Activated CD4-positive, alpha-beta T cell treated with anti-CD3 and anti-CD28 coated beads, Interleukin-2, amount 10 ng/mL, durations not matched to agents 7 days and 5 days (primary cell): Measurements from ENCODE around the gene PCED1A. TPM values are rescaled to one million over a fixed set of nuclear protein-coding genes. Genes with fewer than 3 reads are reported as not detected.

Experiments
- CTCF ChIA-PET: fragments of 350-600 bp; sonication (Branson Sonifier 250); formaldehyde crosslinking; loops from one replicate; lab custom pipeline; 2021; ENCODE audit warnings: antibody characterized with exemption; lab: Charles Lee
- POLR2A ChIA-PET: fragments of 350-600 bp; sonication (Branson Sonifier 250); formaldehyde crosslinking; loops from one replicate; lab custom pipeline; 2021; ENCODE audit warnings: antibody characterized with exemption; lab: Charles Lee
- DNase-seq: peaks from one replicate; pipeline ENCODE4 v3.0.0-alpha.2; 2020
- H3K27ac Mint-ChIP-seq: one replicate; pipeline ENCODE4 v1.8.0; 2021; ENCODE audit warnings: mild to moderate bottlenecking, moderate library complexity, mixed read lengths
- H3K27me3 Mint-ChIP-seq: one replicate; pipeline ENCODE4 v1.8.0; 2021; ENCODE audit warnings: mixed read lengths
- H3K36me3 Mint-ChIP-seq: one replicate; pipeline ENCODE4 v1.8.0; 2021; ENCODE audit warnings: low read depth, mixed read lengths
- H3K4me1 Mint-ChIP-seq: one replicate; pipeline ENCODE4 v1.8.0; 2021; ENCODE audit warnings: mixed read lengths
- H3K4me3 Mint-ChIP-seq: one replicate; pipeline ENCODE4 v1.8.0; 2021; ENCODE audit warnings: mild to moderate bottlenecking, moderate library complexity, mixed read lengths
- H3K9me3 Mint-ChIP-seq: one replicate; pipeline ENCODE4 v1.8.0; 2021; ENCODE audit warnings: mixed read lengths
- total RNA-seq, 2 experiments: library from RNA; stranded (reverse); gene quantifications; one replicate each; pipeline ENCODE4 v1.2.3, GENCODE V29; 2021

The PCED1A gene
- total RNA-seq, 2 experiments from 2014 or later: 22.6 to 23.9 TPM

DNA sequence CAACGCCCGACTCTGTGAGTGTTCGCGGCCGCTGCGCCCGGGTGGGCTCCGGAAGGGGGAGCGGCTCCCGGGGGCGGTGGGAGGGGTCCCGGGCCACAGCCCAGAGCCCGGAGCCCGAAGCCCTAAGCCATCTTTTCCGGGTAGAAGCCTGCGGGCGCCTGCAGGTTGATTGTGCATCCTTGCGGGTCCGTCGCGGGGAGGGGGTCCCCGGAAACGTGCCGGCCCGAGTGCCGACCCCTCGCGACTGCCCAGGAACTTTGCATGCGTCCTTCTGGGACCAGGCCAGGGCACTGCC is 33.2 kb upstream of the PCED1A start:
- Mint-ChIP-seq H3K4me3 (peak overlapping the region; percentile 87), H3K9me3 (no peaks in the 10 kb centered on the region), H3K27ac (peak overlapping the region; percentile 87), H3K36me3 (peaks cover 19% of the 10 kb centered on the region), H3K4me1 (peaks cover 48% of the 10 kb centered on the region), H3K27me3 (no peaks in the 10 kb centered on the region)
- ChIA-PET POLR2A (interaction anchor here (1.0 kb wide), 1 partner anchor 127 kb away, joined by 3 read pairs; no protein-coding TSS in a partner anchor), CTCF (interaction anchor here (0.8 to 3.8 kb wide), 2 partner anchors 12 to 22 kb away, joined by 3 to 15 read pairs; no protein-coding TSS in a partner anchor)
- DNase-seq: peak; percentile 67

DNA sequence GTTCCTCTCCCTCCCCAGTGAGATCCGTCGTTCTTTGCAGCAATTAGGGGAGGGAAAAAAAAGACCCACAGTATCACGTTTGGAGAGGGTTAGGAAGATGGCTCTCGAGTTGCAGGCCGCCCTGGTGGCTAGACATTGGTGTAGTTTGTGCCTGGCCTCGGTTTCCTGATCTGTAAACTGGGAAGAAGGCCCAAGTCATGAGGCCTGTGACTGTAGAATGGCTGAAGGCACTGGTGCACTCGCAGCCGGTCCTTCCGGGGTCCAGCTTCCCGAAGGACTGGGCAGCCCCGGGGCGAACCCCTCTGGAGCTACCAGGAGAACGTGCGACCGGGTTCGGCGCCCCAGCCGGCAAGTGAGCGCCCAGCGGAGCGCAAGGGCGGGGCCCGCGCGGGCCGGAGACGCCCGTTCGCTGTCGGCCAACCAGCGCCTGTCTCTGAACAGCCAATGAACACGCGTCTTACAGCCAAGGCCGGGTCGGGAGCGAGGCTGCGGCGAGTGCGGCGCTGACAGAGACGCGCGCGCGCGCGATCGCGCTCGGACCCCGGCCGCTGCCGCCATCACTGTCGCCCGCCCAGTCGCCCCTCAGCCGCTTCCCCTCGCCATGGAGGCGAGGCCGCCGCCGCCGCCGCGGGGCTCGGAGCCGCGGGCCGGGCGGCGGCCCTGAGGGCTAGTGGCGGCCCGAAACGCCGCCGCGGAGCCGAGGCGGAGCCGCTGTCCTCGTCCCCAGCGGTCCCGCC is 32.7 kb upstream of the PCED1A start, which contains the start of gene PTPRA:
Gene PTPRA, plus strand, starts transcription at position 472 of the 737 bp plus-strand sequence. CDS start 90,797 bp downstream, outside the sequence.
- peak; percentile 94 for DNase-seq

DNA sequence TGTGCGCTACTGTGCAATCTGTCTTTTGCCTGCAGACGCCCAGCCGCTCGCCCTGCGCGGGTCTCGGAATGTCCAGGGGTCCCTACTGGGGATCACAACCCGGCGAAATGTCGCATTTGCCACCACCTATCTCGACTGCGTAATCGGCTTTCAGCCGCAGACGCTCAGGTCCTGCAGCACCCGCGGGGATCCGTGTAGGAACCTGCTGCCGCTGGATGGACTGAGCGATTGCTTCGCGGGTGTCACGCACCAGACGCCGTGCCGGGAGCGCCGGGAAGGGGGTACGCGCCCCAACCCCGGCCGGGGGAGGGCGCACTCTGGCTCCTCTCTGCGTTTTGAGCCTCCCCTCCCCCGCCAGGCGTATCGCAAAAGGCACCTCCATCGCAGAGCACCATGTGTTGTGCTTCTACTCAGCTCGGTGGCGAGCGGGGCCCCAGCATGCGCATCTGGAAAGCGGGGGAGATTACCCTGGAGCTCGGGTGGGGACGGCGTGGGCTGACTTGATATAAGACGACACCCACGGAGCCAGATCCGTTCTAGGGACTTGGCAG is 32.1 kb upstream of the PCED1A start:
- Mint-ChIP-seq H3K27ac (peak overlapping the region; percentile 92), H3K4me1 (peaks cover 53% of the 10 kb centered on the region), H3K36me3 (peaks cover 23% of the 10 kb centered on the region), H3K4me3 (peak overlapping the region; percentile 83), H3K9me3 (no peaks in the 10 kb centered on the region), H3K27me3 (no peaks in the 10 kb centered on the region)
- DNase-seq: peak; percentile 80
- POLR2A ChIA-PET: interaction anchor here (1.0 kb wide), 1 partner anchor 128 kb away, joined by 3 read pairs; no protein-coding TSS in a partner anchor
- CTCF ChIA-PET: interaction anchor here (0.5 to 3.8 kb wide), 5 partner anchors 11 to 91 kb away, joined by 3 to 15 read pairs (median 4); partner anchors contain the start of genes PCED1A and VPS16

More for the DNA sequence above, 32.7 kb upstream of the PCED1A start, which contains the start of gene PTPRA:
- Mint-ChIP-seq H3K4me3 (peak within 1 kb of the TSS; percentile 87), H3K36me3 (peaks cover 19% of the 10 kb centered on the region), H3K27ac (peak within 1 kb of the TSS; percentile 92), H3K27me3 (no peaks in the 10 kb centered on the region), H3K4me1 (peaks cover 48% of the 10 kb centered on the region), H3K9me3 (no peaks in the 10 kb centered on the region)
- ChIA-PET CTCF (interaction anchor here (0.8 to 3.8 kb wide), 2 partner anchors 12 to 21 kb away, joined by 3 to 15 read pairs; no protein-coding TSS in a partner anchor), POLR2A (interaction anchor here (1.0 kb wide), 1 partner anchor 128 kb away, joined by 3 read pairs; no protein-coding TSS in a partner anchor)

DNA sequence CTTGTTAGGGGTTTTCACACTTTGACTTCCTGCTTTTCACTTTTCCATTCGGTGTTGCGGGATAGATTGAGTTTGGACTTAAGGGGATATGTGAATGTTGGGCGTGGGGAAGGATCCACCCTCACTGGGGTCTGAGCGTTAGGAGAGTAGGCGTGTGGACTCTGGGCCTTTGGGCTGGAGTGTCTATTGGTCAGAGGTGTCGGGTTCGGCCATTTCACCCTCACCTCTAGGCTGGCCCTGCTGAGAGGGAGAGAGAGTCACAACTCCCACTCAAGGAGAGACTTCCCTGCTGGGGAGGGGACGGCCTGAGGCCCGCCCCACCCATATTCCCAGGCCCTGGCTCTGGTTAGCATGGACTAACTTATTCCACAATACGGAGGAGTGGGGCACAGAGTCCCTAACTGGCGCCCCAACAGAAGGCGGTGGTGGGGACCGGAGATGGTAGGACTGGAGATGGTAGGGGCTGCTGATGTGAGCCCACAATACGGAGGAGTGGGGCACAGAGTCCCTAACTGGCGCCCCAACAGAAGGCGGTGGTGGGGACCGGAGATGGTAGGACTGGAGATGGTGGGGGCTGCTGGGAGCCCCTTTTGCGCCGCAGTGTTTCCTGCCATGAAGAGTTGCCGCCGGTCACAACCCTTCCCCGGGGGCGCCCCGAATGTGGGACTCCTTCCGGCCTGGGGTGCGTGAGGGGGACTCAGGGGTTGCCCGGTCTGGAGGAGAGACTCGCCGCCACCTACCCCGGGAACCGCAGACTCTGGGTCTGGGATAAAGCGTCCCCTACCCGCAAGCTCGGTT is 31.4 kb upstream of the PCED1A start:
- DNase-seq: no peak
- H3K4me1 Mint-ChIP-seq: peaks cover 57% of the 10 kb centered on the region
- peak overlapping the region; percentile 83 for H3K4me3 Mint-ChIP-seq
- CTCF ChIA-PET: interaction anchor here (0.5 to 3.8 kb wide), 4 partner anchors 10 to 92 kb away, joined by 3 to 15 read pairs (median 4); partner anchors contain the start of genes PCED1A and VPS16
- no peaks in the 10 kb centered on the region for H3K27me3 Mint-ChIP-seq
- peak overlapping the region; percentile 92 for H3K27ac Mint-ChIP-seq
- peaks cover 22% of the 10 kb centered on the region for H3K36me3 Mint-ChIP-seq
- POLR2A ChIA-PET: interaction anchor here (0.6 kb wide), 1 partner anchor 9 kb away, joined by 3 read pairs; no protein-coding TSS in a partner anchor
- H3K9me3 Mint-ChIP-seq: no peaks in the 10 kb centered on the region

DNA sequence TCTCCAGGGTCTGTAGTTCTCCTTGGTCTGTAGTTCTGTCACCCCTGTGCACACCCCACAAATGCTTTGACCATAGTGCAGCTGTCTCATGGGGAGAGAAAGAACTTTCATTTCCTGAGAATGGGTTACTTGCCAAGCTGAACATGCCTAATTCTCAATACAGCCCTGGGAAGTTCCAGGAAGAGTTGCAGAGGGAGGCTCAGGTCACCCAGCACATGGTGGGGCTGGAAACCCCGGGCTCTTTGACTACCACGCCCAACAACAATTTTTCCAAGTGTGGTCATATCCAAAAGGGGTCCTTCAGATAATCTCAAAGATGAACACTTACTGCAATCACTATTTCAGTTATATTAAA is 30.6 kb upstream of the PCED1A start:
- Mint-ChIP-seq H3K9me3 (no peaks in the 10 kb centered on the region), H3K4me1 (peaks cover 50% of the 10 kb centered on the region), H3K27me3 (no peaks in the 10 kb centered on the region), H3K27ac (no peak overlapping the region), H3K4me3 (no peak overlapping the region), H3K36me3 (peaks cover 22% of the 10 kb centered on the region)
- ChIA-PET CTCF (interaction anchor here (3.8 kb wide), 1 partner anchor 10 kb away, joined by 15 read pairs; no protein-coding TSS in a partner anchor), POLR2A (no interaction called here)
- no peak for DNase-seq

DNA sequence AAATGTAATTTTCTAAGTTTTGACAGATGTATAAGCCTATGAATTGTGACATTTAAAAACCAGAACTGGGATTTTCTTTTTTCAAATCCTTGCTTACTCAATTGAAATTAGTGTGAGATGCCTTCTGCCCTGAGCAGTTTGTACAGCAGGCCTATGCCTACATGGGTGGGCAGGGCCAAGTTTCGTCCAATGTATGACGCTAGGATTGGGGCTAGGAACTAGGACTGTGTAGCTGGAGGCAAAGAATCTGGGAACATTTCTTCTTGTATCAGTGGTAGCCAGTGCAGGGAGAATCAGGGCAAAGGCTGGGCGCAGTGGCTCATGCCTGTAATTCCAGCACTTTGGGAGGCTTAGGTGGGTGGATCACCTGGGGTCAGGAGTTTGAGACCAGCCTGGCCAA is 28.9 kb upstream of the PCED1A start:
- POLR2A ChIA-PET: no interaction called here
- H3K9me3 Mint-ChIP-seq: no peaks in the 10 kb centered on the region
- H3K27ac Mint-ChIP-seq: peak overlapping the region; percentile 33
- H3K4me1 Mint-ChIP-seq: peaks cover 45% of the 10 kb centered on the region
- DNase-seq: no peak
- H3K27me3 Mint-ChIP-seq: no peaks in the 10 kb centered on the region
- H3K36me3 Mint-ChIP-seq: peaks cover 18% of the 10 kb centered on the region
- H3K4me3 Mint-ChIP-seq: no peak overlapping the region
- CTCF ChIA-PET: no interaction called here

DNA sequence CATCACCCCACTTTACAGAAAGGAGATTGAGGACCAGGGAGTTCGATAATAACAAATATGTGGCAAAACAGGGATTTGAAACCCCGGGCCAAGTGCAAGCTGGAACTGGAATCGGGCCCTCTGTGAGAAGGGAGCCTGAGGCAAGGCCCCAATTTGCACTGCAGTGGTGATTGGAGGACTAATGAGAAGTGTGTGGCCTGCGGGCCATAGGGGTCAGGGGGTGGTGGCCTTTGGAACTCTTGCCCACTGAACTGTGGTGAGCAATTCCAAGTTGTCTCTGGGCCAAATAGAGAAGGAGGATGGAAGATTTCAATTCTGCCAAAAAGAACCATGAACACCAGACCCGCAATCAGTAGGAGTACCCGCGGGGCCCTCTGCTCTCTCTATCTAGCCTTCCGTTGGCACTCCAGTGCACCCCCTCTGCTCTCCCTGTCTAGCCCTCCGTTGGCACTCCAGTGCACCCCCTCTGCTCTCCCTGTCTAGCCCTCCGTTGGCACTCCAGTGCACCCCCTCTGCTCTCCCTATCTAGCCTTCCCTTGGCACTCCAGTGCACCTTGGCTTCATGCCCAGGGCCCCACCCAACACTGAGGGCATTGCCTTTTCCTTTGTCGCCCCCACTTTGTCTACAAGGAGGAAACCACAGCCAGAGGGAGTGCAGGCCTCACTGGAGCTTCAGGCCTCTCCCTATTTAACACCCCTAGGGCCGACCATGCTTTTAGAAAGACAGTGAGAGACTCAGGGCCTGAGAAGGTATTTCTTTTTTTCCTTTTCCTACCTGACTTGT is 26.8 kb upstream of the PCED1A start:
- Mint-ChIP-seq H3K9me3 (no peaks in the 10 kb centered on the region), H3K4me1 (peaks cover 40% of the 10 kb centered on the region), H3K36me3 (peaks cover 20% of the 10 kb centered on the region), H3K27ac (peak overlapping the region; percentile 46), H3K27me3 (no peaks in the 10 kb centered on the region), H3K4me3 (no peak overlapping the region)
- CTCF ChIA-PET: interaction anchor here (1.0 to 1.5 kb wide), 3 partner anchors 18 to 179 kb away, joined by 3 to 4 read pairs (median 3); no protein-coding TSS in a partner anchor
- DNase-seq: no peak
- POLR2A ChIA-PET: no interaction called here

DNA sequence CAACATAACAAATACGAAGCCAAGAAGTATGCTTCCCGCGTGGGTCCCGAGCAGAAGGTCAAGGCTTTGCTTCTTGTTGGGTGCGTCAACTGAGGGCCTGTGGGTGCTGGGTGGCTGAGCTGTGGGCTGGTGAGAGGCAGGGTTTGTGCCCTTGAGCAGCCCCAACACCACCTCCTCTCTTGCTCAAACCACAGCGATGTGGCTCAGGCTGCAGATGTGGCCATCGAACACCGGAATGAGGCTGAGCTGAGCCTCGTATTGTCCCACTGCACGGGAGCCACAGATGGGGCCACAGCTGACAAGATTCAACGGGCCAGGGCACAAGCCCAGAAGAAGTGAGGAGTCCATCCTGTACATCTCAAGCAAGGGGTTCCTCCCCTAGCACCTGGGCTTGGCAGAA is 25.8 kb upstream of the PCED1A start:
- Mint-ChIP-seq H3K27ac (no peak overlapping the region), H3K4me3 (no peak overlapping the region), H3K9me3 (no peaks in the 10 kb centered on the region), H3K4me1 (peaks cover 33% of the 10 kb centered on the region), H3K27me3 (no peaks in the 10 kb centered on the region), H3K36me3 (peaks cover 24% of the 10 kb centered on the region)
- ChIA-PET CTCF (interaction anchor here (0.6 to 1.5 kb wide), 4 partner anchors 10 to 178 kb away, joined by 3 to 5 read pairs (median 3); no protein-coding TSS in a partner anchor), POLR2A (no interaction called here)
- DNase-seq: no peak

DNA sequence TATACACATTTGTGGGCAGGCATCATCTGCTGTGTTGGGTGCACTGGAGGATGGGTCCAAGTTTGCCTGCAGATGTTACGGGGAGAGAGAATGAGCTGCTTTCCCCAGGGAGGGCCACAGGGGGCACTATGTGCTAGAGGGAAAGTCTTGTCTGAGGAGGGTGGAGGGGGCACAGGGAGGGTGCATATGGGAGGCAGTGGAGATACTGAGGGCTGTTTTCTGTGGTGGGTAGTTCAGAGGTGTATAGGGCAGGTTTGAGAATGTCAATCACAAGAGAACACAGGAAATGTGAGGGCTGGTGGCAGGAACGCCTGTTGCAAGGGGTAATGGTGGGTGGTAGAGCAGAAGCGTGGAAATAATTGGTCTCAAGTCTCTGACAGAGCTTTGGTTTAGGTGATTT is 25.2 kb upstream of the PCED1A start:
- Mint-ChIP-seq H3K27me3 (no peaks in the 10 kb centered on the region), H3K4me3 (no peak overlapping the region), H3K9me3 (no peaks in the 10 kb centered on the region), H3K4me1 (peaks cover 27% of the 10 kb centered on the region), H3K27ac (no peak overlapping the region), H3K36me3 (peaks cover 27% of the 10 kb centered on the region)
- no peak for DNase-seq
- CTCF ChIA-PET: interaction anchor here (1.4 to 2.1 kb wide), 2 partner anchors 9 to 16 kb away, joined by 5 to 6 read pairs; no protein-coding TSS in a partner anchor
- POLR2A ChIA-PET: no interaction called here

DNA sequence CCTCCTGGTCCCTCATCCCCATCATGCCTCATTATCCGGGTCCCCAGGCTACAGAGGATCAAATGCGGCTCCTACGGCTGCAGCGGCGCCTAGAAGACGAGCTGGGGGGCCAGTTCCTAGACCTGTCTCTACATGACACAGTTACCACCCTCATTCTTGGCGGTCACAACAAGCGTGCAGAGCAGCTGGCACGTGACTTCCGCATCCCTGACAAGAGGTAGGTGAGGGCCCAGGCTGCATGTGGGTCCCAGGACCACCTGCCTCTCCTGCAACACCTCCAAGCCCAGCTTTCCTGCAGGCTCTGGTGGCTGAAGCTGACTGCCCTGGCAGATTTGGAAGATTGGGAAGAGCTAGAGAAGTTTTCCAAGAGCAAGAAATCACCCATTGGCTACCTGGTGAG is 24.6 kb upstream of the PCED1A start:
- Mint-ChIP-seq H3K4me3 (no peak overlapping the region), H3K36me3 (peaks cover 27% of the 10 kb centered on the region), H3K27me3 (no peaks in the 10 kb centered on the region), H3K4me1 (peaks cover 23% of the 10 kb centered on the region), H3K9me3 (no peaks in the 10 kb centered on the region), H3K27ac (no peak overlapping the region)
- no peak for DNase-seq
- CTCF ChIA-PET: interaction anchor here (1.4 to 2.1 kb wide), 3 partner anchors 9 to 15 kb away, joined by 3 to 6 read pairs (median 5); no protein-coding TSS in a partner anchor
- POLR2A ChIA-PET: no interaction called here

DNA sequence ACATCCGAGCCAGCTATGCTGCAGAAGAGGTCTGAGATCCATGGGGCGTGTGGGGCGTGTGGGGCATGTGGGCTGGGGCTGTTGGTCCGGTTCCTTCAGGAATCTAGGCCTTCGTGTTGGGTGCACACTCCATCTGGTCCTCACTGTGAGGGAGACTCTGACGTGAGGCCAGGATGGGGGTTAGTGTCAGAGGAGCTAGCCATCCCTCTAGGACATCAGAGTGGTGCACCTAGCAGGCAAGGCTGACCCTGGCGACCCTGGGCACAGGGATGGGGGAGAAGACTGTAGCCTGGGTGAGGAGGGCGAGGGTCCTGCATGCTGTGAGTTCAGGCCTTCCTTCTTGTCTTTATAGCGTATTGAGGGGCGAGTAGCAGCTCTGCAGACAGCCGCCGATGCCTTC is 24.2 kb upstream of the PCED1A start:
- no peak overlapping the region for H3K4me3 Mint-ChIP-seq
- H3K9me3 Mint-ChIP-seq: no peaks in the 10 kb centered on the region
- H3K27ac Mint-ChIP-seq: no peak overlapping the region
- CTCF ChIA-PET: interaction anchor here (0.6 to 2.1 kb wide), 4 partner anchors 10 to 148 kb away, joined by 3 to 6 read pairs (median 4); no protein-coding TSS in a partner anchor
- DNase-seq: no peak
- H3K36me3 Mint-ChIP-seq: peaks cover 27% of the 10 kb centered on the region
- POLR2A ChIA-PET: no interaction called here
- peaks cover 23% of the 10 kb centered on the region for H3K4me1 Mint-ChIP-seq
- H3K27me3 Mint-ChIP-seq: no peaks in the 10 kb centered on the region
